ENCODE data around the gene RTTN. TPM values are rescaled to one million over a fixed set of nuclear protein-coding genes. Genes with fewer than 3 reads are reported as not detected.
"Not testable (repeated sequence)": the region's sequence is repeated elsewhere in the genome, so short reads cannot be mapped to it uniquely, and the experiment has no call there.

Gene RTTN
- total RNA-seq, 1 experiment from 2014 or later, result 21.5 TPM

- peaks cover 25% of the 10 kb centered on the region for H3K9me3 Mint-ChIP-seq
- peaks cover 23% of the 10 kb centered on the region for H3K4me1 Mint-ChIP-seq
- ATAC-seq, result no peak
- TF ChIP-seq FOXJ3 (CRISPR knock-in tag; IDR thresholded peaks at IDR 0.05; ENCODE audit: borderline replicate concordance) (no peak), ZNF317 (CRISPR knock-in tag; IDR thresholded peaks at IDR 0.05; ENCODE audit: borderline replicate concordance, low read depth) (no peak), NR1H2 (CRISPR knock-in tag; IDR thresholded peaks at IDR 0.05) (no peak), SMAD4 (CRISPR knock-in tag; IDR thresholded peaks at IDR 0.05) (no peak), TCF7 (CRISPR knock-in tag; IDR thresholded peaks at IDR 0.05; ENCODE audit: low read depth) (no peak), TEAD1 (CRISPR knock-in tag; IDR thresholded peaks at IDR 0.05) (no peak), IRF2 (CRISPR knock-in tag; IDR thresholded peaks at IDR 0.05; ENCODE audit: borderline replicate concordance, low read depth) (no peak), SP1 (CRISPR knock-in tag; conservative IDR thresholded peaks at IDR 0.05) (no peak), ZNF425 (CRISPR knock-in tag; conservative IDR thresholded peaks at IDR 0.05) (no peak)
- TF ChIP-seq, protein P1, sequence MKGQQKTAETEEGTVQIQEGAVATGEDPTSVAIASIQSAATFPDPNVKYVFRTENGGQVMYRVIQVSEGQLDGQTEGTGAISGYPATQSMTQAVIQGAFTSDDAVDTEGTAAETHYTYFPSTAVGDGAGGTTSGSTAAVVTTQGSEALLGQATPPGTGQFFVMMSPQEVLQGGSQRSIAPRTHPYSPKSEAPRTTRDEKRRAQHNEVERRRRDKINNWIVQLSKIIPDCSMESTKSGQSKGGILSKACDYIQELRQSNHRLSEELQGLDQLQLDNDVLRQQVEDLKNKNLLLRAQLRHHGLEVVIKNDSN (CRISPR knock-in tag; IDR thresholded peaks at IDR 0.05), result no peak
- peaks cover 18% of the 10 kb centered on the region for H3K36me3 Mint-ChIP-seq
- no peak overlapping the region for H3K27ac Mint-ChIP-seq
- no peaks in the 10 kb centered on the region for H3K27me3 Mint-ChIP-seq (ENCODE audit: low read depth)
- ChIA-PET CTCF (no interaction called here), POLR2A (no interaction called here)
- DNase-seq (ENCODE audit: low spot score), result no peak
- no peak overlapping the region for H3K4me3 Mint-ChIP-seq
Observed at GRCh38 chr18:69980509-69980908, 225.0 kb downstream of the RTTN start.

- no peaks in the 10 kb centered on the region for H3K27me3 Mint-ChIP-seq (ENCODE audit: low read depth)
- no peak for TF ChIP-seq PRDM15 (CRISPR knock-in tag; IDR thresholded peaks at IDR 0.05)
- TF ChIP-seq, protein P2, sequence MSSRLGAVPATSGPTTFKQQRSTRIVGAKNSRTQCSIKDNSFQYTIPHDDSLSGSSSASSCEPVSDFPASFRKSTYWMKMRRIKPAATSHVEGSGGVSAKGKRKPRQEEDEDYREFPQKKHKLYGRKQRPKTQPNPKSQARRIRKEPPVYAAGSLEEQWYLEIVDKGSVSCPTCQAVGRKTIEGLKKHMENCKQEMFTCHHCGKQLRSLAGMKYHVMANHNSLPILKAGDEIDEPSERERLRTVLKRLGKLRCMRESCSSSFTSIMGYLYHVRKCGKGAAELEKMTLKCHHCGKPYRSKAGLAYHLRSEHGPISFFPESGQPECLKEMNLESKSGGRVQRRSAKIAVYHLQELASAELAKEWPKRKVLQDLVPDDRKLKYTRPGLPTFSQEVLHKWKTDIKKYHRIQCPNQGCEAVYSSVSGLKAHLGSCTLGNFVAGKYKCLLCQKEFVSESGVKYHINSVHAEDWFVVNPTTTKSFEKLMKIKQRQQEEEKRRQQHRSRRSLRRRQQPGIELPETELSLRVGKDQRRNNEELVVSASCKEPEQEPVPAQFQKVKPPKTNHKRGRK (CRISPR knock-in tag; IDR thresholded peaks at IDR 0.05; ENCODE audit: borderline replicate concordance), result no peak
- TF ChIP-seq, protein P3, sequence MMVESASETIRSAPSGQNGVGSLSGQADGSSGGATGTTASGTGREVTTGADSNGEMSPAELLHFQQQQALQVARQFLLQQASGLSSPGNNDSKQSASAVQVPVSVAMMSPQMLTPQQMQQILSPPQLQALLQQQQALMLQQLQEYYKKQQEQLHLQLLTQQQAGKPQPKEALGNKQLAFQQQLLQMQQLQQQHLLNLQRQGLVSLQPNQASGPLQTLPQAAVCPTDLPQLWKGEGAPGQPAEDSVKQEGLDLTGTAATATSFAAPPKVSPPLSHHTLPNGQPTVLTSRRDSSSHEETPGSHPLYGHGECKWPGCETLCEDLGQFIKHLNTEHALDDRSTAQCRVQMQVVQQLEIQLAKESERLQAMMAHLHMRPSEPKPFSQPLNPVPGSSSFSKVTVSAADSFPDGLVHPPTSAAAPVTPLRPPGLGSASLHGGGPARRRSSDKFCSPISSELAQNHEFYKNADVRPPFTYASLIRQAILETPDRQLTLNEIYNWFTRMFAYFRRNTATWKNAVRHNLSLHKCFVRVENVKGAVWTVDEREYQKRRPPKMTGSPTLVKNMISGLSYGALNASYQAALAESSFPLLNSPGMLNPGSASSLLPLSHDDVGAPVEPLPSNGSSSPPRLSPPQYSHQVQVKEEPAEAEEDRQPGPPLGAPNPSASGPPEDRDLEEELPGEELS (CRISPR knock-in tag; IDR thresholded peaks at IDR 0.05), result no peak
- DNase-seq (ENCODE audit: low spot score), result no peak
- H3K9me3 Mint-ChIP-seq, result peaks cover 35% of the 10 kb centered on the region
- H3K4me1 Mint-ChIP-seq, result peaks cover 23% of the 10 kb centered on the region
- ChIA-PET CTCF (no interaction called here), POLR2A (no interaction called here)
- H3K4me3 Mint-ChIP-seq, result no peak overlapping the region
- H3K36me3 Mint-ChIP-seq, result peaks cover 18% of the 10 kb centered on the region
- ATAC-seq, result no peak
- H3K27ac Mint-ChIP-seq, result no peak overlapping the region
Observed at GRCh38 chr18:69978732-69979715, 226.5 kb downstream of the RTTN start.

- Mint-ChIP-seq H3K9me3 (peaks cover 56% of the 10 kb centered on the region), H3K36me3 (peaks cover 21% of the 10 kb centered on the region)
- H3K27me3 Mint-ChIP-seq (ENCODE audit: low read depth); CTCF ChIA-PET; DNase-seq (ENCODE audit: low spot score); H3K4me1 Mint-ChIP-seq; H3K27ac Mint-ChIP-seq; ATAC-seq; POLR2A ChIA-PET; H3K4me3 Mint-ChIP-seq: not testable (repeated sequence)
Observed at GRCh38 chr18:69975294-69975693, 230.2 kb downstream of the RTTN start.
